HG03135 (cell line): ENCODE results near the gene RAI2.

Experiments
- ATAC-seq: cut with Tn5 transposase; IDR thresholded peaks from one replicate; pipeline ENCODE4 v1.9.1; 2021; ENCODE audit warnings: mild to moderate bottlenecking, moderate library complexity; ENCODE audit not compliant: unreplicated experiment

RAI2 gene

DNA sequence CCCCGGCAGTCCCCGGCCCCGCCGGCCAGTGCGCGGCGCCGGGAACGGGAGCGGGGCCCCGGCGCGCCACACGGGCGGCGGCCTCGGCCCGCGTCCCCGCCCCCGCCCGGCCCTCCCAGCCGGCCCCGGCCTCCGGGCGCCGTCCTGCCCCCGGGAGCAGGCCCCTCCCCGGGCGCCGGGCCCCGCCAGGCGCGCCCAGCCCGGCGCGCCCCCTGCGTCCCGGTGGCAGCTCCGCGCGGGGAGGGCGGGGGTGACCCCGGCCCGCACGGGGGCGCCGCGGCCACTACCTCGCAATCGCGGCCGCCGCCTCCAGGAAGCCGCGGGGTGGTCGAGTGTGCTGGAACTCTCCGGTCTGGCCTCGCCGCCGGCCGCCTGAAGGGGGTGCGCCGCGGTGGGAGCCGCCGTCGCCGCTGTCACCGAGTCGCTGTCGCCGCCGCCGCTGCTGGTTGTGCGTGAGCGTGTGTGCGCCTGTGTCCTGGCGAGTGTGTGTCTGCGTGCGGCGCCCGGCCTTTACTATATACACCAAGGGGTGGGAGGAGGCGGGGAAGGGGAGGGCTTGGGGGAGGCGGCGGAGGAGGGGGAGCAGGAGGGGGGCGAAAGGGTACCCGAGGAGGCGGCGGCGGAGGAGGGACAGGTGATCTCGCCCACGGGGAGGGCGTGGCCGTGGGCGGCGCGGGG is at the start of gene RAI2:
RAI2 (minus strand) TSS at position 488 of the 678 bp plus-strand sequence. CDS start 59,288 bp downstream, outside the sequence.
- no peak for ATAC-seq

DNA sequence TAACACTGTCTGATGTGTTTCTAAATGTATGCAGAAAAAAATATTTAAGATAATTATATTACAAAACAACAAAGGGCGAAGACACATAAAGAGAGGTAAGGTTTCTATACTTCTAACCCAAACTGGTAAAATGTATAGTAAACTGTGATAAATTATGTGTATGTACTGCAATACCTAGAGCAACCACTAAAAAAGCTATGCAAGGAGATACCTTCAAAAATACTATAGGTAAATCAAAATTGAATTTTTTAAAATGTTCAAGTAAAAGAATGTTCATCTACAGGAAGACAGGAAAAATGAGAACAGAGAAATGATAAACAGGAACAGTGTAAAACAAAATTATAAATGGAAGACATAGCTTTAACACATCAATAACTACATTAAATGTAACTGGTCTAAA is 27.3 kb upstream of the RAI2 start:
- ATAC-seq = no peak

DNA sequence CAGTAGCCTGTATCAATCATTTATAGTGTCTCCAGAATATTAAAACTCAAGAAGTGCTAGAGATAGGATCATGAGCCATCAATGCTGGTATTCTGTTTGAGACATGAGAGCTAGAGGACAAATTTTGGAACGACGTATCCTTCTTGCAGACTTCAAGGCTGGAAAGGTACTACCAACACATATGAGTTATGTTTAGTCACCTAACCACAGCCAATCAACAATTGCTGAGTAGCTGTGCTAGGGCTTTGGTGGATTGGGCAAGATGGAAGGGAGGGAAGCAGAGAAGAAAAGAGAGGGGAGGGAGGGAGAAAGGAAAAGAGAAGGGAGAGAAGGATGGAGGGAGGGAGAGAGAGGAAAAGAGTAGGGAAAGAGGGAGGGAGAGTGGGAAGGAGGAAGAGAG is 21.6 kb upstream of the RAI2 start:
- no peak for ATAC-seq

DNA sequence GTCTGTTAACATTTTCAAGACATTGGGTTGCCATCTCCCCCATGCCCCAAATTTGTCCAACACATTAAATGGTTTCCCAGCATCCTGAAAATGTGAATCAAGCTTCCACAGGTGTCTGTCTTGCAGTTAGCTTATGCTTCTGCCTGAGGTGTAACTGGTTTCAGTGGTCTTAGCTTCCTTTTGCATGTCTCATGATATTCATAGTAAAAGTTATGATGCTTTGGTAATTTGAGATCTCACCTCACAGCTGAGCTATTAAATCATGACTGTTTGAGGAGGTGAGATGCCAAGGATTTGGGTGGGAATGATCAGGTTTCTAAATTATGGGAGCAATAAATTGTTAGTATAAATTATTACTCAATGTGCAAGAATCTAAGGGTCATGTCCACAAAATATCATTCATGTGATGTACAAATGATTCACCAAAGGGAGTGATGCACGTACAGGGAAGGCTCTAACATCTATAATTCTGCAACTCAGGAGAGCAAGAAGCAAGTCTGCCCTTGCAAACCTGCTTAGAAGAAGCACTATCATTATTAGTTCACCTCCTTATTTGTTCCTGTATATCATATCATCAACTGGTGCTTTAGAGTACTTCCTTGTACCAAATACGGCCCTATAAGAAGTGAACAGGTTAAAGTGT is 17.1 kb upstream of the RAI2 start:
- ATAC-seq = no peak

DNA sequence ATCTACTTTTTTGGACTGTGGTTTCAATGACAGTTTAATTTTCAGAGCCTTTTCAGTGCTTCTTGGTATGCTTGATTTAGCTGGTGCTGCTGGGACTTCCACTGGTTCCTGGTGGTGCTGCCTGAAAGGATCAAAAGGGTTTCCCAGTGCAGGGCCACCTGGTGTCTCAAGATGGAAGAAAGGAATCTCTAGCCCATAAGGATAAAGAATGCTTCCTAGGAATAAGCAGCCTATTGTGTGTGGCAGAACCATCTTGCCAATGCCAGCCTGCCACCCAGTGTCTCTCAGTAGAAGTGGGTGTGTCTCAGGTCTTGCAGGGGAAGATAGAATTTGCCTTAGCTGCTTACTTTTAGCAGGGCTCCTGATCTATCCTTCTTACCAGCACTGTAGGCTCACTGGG is 15.0 kb upstream of the RAI2 start:
- no peak for ATAC-seq

DNA sequence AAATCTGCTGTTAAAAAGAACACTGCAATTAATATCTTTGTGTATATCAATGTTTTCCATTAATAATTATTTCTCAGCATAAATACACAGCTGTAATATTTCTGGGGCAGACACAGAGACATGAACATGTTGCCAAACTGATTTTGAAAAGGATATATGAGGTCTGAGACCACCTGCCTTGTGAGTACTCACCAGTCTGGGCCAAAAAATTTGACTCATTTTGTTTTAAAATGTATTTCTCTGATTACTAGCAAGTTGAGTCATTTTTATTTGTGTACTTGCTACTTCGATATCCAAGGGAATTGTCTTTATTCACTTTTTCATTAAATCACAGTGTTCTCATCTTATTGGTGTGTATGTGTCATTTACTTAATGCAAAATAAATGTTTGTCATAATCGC is 8.5 kb upstream of the RAI2 start:
- ATAC-seq = no peak

DNA sequence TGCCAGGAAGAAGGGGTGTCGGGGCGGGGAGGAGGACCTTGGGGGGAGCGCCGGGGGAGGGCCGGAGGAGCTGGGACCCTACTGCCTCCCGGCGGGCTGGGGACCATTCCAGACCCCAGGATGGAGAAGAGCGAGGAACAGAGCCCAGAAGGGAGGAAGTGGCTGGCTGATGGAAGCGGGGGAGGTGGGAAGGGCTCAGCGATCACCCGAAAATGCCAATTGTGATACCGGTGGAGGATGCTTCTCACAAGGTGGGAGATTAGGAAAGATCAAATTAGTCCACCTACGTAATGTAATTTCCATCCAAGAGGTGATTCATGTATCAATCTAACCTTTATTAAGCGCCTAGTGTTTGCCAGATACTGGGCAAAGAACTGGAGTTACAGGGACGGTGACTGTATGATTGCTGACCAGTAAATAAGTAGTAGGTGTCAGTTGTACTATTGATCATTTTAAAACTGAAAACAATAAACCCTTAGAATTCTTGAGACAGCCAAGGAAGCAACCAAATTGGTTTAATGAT is 452 bp upstream of the RAI2 start:
- no peak for ATAC-seq

DNA sequence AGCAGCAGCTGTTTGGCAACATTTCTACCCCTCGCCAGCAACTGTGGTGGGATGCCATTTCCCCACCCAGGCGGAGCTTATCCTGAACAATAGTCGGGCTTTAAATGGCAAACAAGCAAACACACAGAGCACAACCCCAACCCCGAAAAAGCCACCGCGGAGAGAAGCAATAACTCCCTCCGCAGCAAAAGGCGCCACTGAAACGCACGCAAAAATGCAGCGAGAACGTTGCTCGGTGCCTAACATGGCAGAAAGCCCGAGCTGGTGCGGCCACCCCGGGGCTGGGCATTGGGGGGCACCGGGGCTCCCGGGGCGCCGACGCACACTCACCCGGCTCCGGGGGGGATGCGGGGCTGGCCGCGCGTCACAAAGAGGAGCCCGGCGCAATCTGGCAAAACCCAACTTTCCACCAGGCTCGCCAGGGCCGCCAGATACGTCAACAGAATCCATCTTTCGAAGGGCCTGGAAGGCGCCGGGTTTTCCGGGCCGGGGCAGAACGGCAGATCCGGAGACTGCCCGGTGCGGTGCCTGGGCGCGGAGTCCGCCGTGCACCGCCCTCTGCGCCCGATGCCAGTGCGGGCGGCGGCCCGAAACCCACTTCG is 818 bp downstream of the RAI2 start:
- no peak for ATAC-seq

DNA sequence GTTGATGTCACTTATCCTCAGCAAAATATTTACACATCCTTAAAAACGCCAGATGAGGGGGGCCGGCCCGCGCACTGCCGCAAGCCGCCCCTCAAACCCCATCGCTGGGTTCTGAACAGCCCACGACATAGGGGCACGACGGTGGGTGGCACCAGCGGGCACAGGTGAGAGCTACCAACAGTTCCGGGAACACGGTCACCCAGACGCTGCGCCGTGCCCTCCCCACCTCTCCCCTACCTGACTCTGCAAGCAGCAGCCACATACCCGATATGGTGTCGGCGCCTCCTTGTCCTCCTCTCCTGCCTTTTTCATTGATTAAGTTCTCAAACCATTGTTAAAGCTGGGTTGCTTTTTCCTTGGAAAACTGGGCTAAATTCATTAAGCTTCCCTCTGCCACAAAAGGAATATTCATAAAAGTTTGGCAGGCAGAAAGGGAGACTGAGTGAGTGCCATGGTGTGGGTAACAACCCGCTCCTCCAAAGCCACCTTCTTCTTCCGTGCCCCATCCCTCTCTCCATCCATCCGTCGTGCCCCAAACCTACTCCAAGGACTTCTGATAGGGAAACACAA is 1.4 kb downstream of the RAI2 start:
- ATAC-seq = no peak

DNA sequence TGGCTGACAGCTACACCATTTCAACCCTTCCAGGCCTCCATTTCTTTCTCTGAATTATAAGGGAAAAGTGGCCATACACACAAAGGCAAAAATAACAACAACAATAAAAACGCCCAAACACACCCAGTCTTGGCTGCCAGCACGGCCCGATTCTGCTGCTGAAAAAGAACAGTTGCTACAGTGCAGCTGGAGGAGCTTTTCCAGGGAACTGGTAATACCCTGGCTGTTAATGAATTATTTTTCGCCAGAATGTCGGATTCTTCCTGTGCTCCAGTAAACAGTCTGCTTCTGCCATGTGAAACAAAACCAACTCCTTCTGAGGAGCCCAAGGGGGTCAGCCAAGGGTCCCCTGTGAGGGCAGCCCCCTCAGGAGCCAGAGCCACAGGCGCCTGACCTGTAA is 6.6 kb downstream of the RAI2 start:
- no peak for ATAC-seq

DNA sequence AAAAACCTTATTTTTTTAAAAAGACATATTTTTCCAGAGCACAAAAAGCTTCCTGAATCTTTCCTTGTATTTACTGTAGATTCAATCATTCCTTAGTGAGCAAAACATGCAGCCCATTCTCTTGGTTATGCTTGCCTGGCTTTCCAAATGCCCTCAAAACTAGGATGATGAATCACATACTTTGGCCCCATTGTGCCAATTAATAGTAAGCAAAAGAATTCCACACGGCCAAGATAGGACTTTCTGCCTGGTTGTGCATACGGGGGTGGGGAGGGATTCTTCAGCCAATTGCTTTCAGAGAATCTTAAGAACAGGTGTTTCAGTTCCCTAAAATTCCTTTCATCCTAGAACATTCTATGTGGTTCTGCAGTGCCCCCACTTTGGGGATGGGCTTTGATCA is 7.0 kb downstream of the RAI2 start:
- ATAC-seq = no peak

DNA sequence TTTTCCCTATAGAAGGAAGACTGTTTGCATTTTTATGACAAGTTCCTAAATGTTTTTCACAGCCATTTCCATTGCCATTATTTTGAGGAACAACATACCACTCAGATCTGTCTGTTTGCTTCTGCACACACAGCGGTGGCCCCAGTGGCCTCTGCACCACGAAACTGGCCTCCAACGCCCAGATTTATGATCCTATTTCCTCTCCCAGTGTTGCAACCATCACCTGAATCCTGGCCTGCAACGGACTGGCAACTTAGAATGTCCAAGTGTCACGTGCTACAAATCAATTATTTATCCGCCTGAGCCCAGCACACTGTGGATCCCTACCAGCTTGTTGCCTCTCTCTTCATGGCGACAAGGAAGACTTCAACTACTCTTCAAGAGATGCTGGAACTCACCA is 9.2 kb downstream of the RAI2 start:
- no peak for ATAC-seq

DNA sequence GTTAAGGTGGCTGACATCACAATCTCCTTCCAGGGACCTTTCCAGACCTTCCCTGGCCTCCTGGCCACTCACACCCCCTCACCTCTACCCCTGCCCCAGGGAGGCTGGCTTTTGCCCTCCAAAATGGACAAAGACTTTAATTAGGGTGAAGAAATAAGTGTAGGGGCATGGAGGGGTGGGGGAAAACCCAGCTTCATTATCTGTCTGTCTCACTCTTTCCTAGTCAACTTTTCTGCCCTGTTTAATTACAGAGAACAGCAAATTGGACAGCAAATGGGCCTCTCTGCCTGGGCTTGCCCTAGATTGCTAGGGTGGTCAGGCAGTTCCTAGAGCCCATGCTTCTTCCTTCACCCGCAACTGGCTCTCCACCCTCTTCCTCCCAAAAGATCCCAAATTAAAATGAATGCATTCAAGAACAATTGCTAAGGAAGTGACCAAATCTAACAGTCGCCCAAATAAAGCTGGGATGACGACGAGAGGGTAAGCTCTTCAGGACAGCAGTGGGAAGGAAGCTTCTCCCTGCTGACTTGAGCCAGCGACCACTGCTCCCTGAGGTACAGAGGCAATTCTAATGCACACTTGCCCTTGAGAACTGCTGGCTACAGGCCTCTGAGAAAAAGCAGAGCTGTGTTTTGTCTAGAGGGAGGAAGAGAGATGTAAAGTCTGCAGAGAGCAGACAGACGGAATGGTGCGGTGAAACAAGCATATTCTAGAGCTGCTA is 12.4 kb downstream of the RAI2 start:
- no peak for ATAC-seq

DNA sequence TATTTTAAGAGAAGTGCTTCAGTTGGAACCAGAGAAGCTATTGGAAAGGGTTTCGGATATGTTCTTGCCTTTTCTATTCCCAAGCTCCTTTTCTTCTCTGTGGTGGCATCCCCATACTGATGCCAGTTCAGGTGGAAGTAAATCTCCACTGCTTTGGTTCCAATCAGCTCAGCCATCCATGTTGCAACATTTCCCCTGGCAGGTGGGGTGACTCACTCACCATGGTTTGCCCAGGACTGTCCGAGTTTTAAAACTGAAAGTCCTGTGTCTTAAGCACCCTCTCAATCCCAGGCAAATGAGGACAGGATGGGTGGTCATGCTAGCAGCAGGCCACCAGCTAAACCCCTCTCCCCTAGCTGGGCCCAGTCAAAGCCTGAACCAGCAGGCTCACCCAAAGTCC is 15.1 kb downstream of the RAI2 start:
- no peak for ATAC-seq

DNA sequence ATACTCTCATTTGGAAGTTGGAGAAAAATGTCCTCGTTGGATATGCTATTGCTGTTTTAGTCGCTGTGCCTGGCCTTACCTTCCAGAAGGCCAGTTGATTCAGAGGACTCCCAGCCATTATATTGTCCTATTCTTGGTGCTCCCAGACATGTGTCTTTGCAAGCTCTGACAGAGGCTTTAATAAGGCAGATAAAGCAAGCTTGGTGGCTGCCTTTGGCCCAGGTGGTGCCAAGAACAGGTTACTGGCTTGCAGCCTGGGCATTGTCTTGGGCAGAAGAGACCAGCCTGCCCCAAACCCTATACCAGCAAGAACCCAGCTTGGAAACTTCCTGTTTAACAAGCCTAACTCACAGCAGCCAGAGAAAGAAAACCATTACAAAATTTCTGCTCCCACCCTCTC is 16.9 kb downstream of the RAI2 start:
- no peak for ATAC-seq

DNA sequence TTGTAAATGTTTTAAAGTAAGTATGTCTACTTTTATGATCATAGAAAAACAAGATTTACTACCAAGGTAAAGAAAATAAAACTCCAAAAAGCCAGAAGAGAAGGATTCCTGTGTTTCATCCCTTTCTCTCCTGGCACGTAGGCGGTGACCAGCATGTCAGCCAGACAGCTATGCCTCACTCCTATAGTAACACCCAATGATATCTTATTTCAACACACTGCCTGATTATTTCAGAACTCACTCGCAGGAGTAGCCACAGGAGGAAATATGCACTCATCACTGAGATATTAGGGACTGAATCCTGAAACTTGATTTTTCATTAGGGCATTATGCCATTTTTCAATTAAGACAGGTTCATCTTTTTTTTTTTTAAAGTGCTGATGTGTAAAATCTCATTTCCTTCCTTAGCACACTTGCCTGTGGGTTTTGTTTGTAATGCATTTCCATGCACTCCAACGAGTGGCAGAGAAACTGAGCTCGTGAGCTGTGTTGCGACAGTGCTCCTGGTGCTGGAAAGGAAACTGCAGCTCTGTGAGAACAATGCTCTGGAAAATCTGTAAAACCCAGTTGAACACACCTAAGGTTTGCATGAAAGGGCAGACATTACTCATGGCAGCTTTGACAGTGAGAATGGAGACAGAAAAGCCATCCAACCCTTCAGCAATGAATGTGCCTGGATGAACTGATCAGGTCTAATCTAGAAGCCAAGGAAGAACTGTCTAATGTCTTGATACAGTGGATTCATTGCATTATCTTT is 18.2 kb downstream of the RAI2 start:
- no peak for ATAC-seq

DNA sequence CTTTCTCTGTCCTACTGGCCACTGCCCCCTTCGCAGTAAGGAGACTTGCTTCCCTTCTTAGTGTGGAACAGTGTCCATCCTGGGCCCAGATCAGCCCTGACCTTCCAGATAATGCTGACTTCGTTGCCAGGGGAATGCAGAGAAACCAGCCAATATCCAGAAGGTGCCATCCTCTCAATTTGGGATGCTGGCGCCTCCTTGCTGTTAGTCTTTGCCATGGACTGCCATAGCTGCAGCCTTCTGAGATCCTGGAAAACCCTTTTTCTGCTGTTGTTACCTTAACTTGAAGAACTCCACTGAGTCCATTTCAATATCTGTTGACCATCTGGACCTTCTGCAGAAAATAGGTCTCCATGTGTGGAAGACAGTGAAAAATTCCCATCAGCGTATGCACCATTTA is 21.8 kb downstream of the RAI2 start:
- no peak for ATAC-seq

DNA sequence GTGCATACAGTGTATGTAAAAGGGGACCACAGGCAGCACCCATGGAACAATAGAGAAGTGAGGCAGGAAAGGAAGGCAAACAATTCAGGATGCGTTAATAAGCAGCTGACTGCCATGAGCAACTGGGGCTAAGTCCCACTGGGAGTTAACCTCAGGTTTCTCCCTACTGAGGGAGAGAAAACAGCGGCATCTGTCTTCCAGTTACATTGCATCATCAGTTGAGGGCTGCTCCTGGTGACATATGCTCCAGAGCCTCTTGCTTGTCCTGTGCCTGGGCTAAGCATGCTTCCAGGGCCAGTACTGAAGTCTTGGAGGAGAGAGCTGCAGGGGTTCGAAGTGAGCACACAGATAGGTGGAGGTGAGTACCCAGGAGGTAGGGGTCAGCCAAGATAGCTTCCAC is 24.3 kb downstream of the RAI2 start:
- no peak for ATAC-seq

DNA sequence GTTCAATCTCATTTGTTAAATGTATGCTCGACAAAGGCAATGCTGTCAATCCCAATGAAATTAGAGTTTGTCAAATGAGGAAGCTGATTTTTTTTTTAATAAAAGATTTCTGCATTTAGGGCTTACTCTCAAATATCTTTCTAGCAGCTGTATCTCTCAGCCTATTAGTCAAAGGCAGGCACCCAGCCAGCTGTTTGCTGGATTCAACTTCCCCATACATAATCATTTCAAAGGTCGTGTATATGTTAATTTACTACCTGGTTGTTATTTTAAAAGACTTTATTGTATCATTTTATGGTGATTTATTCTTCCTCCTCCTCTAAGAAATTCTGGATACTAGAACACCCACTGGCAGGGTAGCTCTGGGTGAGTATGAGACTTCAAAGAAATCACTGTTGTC is 27.1 kb downstream of the RAI2 start:
- ATAC-seq = no peak

DNA sequence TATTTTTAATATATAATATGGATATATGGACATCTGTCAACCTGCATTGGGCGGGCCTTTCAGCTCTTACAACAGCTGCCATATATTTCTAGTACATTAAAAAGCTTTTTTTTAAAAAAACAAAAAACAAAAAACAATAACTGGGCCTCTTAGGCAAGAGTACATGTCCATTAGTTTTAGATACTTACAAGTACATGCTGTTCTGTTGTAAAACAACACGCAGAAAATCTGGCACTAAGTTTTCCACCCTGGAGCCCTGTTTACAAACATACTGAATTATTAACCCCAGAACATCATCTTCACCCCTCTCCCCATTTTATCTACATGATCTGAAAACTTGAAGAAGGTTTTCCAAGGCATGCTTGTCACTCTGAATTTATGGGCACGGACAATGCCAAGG is 29.8 kb downstream of the RAI2 start:
- ATAC-seq = no peak

DNA sequence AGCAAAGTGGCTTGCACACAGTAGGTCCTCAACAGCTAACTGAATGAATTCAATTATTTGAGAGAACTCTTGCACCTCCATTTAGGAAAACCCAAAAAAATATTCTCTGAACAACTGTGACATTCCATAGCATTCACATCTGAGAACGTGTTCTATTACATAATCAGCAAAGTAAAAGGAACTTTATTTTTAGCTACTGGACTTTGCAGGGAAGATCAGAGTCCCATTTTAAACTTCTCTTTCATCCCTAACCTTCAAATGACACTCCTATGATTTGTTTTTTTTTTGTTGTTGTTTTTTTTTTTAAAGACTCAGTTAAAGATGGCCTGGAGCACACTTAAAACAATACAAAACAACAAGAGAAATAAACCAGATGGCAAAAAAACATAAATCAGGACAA is 30.9 kb downstream of the RAI2 start:
- no peak for ATAC-seq
